K562 (cell line): Measurements from ENCODE around the gene VPREB1. TPM values are rescaled to one million over a fixed set of nuclear protein-coding genes. Genes with fewer than 3 reads are reported as not detected.
"Not testable (repeated sequence)": the region's sequence is repeated elsewhere in the genome, so short reads cannot be mapped to it uniquely, and the experiment has no call there.

ENCODE experiments used
- ATAC-seq: fragments of 200-7000 bp; cut with Tn5 transposase; 3 replicates; pipeline ENCODE4 v1.9.1; 2020; ENCODE audit warnings: moderate library complexity
- BruUV-seq: library from RNA; stranded (reverse); fragments of 400-500 nt; replicated peaks from 2 replicates; lab custom pipeline; 2021; lab: Mats Ljungman, UMichigan
- CTCF ChIA-PET: fragments of 300-600 bp; formaldehyde crosslinking; extraction: SDS; loops from one replicate; lab custom pipeline; 2021; ENCODE audit warnings: low intra/inter-chr PET ratio; lab: Yijun Ruan, JAX
- POLR2A ChIA-PET: fragments of 300-600, 350-650 bp; sonication (Branson Sonifier 250); formaldehyde crosslinking; extraction: SDS; loops from one replicate; lab custom pipeline; 2021; ENCODE audit warnings: antibody characterized with exemption, inconsistent platforms; lab: Yijun Ruan, JAX
- DNase-seq, 4 experiments: peaks; one replicate each; pipeline versions ENCODE4 v3.0.0 to v3.0.0-alpha.2; 2011 to 2018; ENCODE audit warnings: low spot score in 3 of 4, mixed read lengths in 3 of 4; ENCODE audit errors: extremely low read depth in 1 of 4
- FAIRE-seq: peaks from 2 replicates; lab custom pipeline; 2011; peaks lifted over from hg19 to GRCh38; lab: Jason Lieb, UNC
- H2AFZ ChIP-seq: 2 replicates; pipeline ENCODE4 v1.6.0; 2011; ENCODE audit warnings: low read depth, low read length, control low read depth, inconsistent platforms
- H3K27ac ChIP-seq: fragments of 200-600 bp; 3 replicates; pipeline ENCODE4 v1.8.0; 2011; ENCODE audit warnings: low read depth, mild to moderate bottlenecking, control low read depth, inconsistent platforms, low read length, moderate library complexity, mixed read lengths; ENCODE audit errors: extremely low read depth
- H3K27me3 ChIP-seq, 2 experiments: fragments of 300-600 bp in 1 of 2; 2 replicates in 1 of 2; 3 replicates in 1 of 2; pipeline versions ENCODE4 v1.6.0 to v1.8.0; 2011; ENCODE audit warnings: inconsistent platforms in 2 of 2, low read length in 2 of 2, mild to moderate bottlenecking in 1 of 2, mixed read lengths in 1 of 2, moderate library complexity in 1 of 2; ENCODE audit not compliant: control insufficient read depth in 2 of 2, insufficient read depth in 2 of 2
- H3K36me3 ChIP-seq: fragments of 300-600 bp; 3 replicates; pipeline ENCODE4 v1.8.0; 2011; ENCODE audit warnings: mild to moderate bottlenecking, low read length, inconsistent platforms; ENCODE audit not compliant: control insufficient read depth, insufficient read depth
- H3K4me1 ChIP-seq, 2 experiments: fragments of 200-600 bp in 1 of 2; replicated peaks in 1 of 2; 2 replicates in 1 of 2; 3 replicates in 1 of 2; pipeline versions ENCODE4 v1.5.1 to v1.8.0; 2011; ENCODE audit warnings: inconsistent platforms in 2 of 2, low read length in 2 of 2, mild to moderate bottlenecking in 1 of 2, mixed read lengths in 1 of 2, moderate library complexity in 1 of 2; ENCODE audit not compliant: control insufficient read depth in 2 of 2, insufficient read depth in 2 of 2
- H3K4me2 ChIP-seq: 2 replicates; pipeline ENCODE4 v1.6.1; 2011; ENCODE audit warnings: low read length, control low read depth, inconsistent platforms, mixed read lengths; ENCODE audit not compliant: insufficient read depth
- H3K4me3 ChIP-seq: fragments of 200-600 bp; sonication (generic), shearing (Covaris generic); 2 replicates; pipeline ENCODE4 v1.5.1; 2016; ENCODE audit warnings: control low read depth, inconsistent platforms
- H3K79me2 ChIP-seq: fragments of 200-600 bp; 3 replicates; pipeline ENCODE4 v1.8.0; 2011; ENCODE audit warnings: low read length, inconsistent platforms; ENCODE audit not compliant: control insufficient read depth, insufficient read depth
- H3K9ac ChIP-seq, 2 experiments: 2 replicates each; pipeline versions ENCODE4 v1.6.0 to v1.6.1; 2011; ENCODE audit warnings: low read depth in 2 of 2, low read length in 2 of 2, control low read depth in 1 of 2, inconsistent platforms in 1 of 2, mild to moderate bottlenecking in 1 of 2, mixed read lengths in 1 of 2; ENCODE audit not compliant: insufficient read depth in 1 of 2
- H3K9me1 ChIP-seq: one replicate; pipeline ENCODE4 v1.6.0; 2011; ENCODE audit warnings: inconsistent platforms, mild to moderate bottlenecking, low read length, moderate library complexity; ENCODE audit not compliant: control insufficient read depth, insufficient read depth
- H3K9me3 ChIP-seq: replicated peaks from 2 replicates; pipeline ENCODE4 v1.5.1; 2011; ENCODE audit warnings: low read depth, low read length, inconsistent platforms; ENCODE audit not compliant: control insufficient read depth, insufficient read depth
- H4K20me1 ChIP-seq: replicated peaks from 2 replicates; pipeline ENCODE4 v1.6.1; 2011; ENCODE audit warnings: low read length, inconsistent platforms, mixed read lengths; ENCODE audit not compliant: control insufficient read depth, insufficient read depth
- ZBTB11 ChIP-seq, 3 experiments: fragments of 200-800 bp in 1 of 3; fragments of 250-450 bp in 1 of 3; fragments of 450-650 bp in 1 of 3; sonication (Bioruptor Pico) in 1 of 3; sonication (Bioruptor generic) in 1 of 3; formaldehyde crosslinking in 1 of 3; IDR thresholded peaks; 2 replicates each; pipeline versions ENCODE4 v1.6.1 to v1.8.0; 2016 to 2022; ENCODE audit warnings: mild to moderate bottlenecking in 2 of 3, missing genetic modification characterization in 2 of 3, missing compliant biosample characterization in 1 of 3, moderate library complexity in 1 of 3
- WGBS: fragments of 100-300 bp; shearing (Covaris generic); methylation state at CpG from one replicate; pipeline ENCODE4 v1.1.6; 2016; ENCODE audit warnings: low coverage, mixed read lengths; ENCODE audit not compliant: insufficient coverage; ENCODE audit errors: missing lambda C conversion rate; 5-methylcytosine and 5-hydroxymethylcytosine counted together
- in situ Hi-C: fragments of 300-500 bp; cut with MboI; formaldehyde crosslinking; loops from 4 replicates; pipeline ENCODE4 v1.15.0; 2018; ENCODE audit warnings: inconsistent platforms, mixed read lengths
- intact Hi-C: fragments of 100-400 bp; cut with micrococcal nuclease; formaldehyde crosslinking; loops from 2 replicates; pipeline ENCODE4 v1.14.2; 2022
- polyA plus RNA-seq, 8 experiments: library from polyadenylated mRNA; depleted of rRNA in 4 of 8; stranded (reverse) in 5 of 8; unstranded in 3 of 8; fragments of >200 nt; fragmentation: Nextera tagmentation in 2 of 8; fragmentation: Illumina TruSeq in 1 of 8; extraction: Ambion mirVana in 2 of 8; extraction: Trizol in 1 of 8; gene quantifications; 2 replicates each; pipeline versions ENCODE4 v1.2.1 to v1.2.3, GENCODE V29; 2011 to 2014; ENCODE audit warnings: inconsistent platforms in 1 of 8, missing spikeins in 1 of 8
- total RNA-seq, 7 experiments: library from RNA; depleted of rRNA in 6 of 7; stranded (reverse); fragments of >200 nt in 6 of 7; fragmentation: Illumina TruSeq in 2 of 7; extraction: Trizol in 2 of 7; gene quantifications; 2 replicates each; pipeline versions ENCODE4 v1.2.1 to v1.2.3, GENCODE V29; 2011 to 2021; ENCODE audit warnings: low replicate concordance in 1 of 7

VPREB1 gene
- total and polyA plus RNA-seq, 9 of the 15 experiments (the other 6 are each of a cell fraction or from before 2014, with no cell fraction given) = not detected

GRCh38 chr22:22291129-22291806, 46.7 kb downstream of the VPREB1 start:
- H3K9me1 ChIP-seq, H3K4me3 ChIP-seq, H3K27ac ChIP-seq, DNase-seq, H3K27me3 ChIP-seq, CTCF ChIA-PET, ATAC-seq, H3K9me3 ChIP-seq, H3K36me3 ChIP-seq, POLR2A ChIA-PET, in situ Hi-C loops, intact Hi-C loops, H3K4me2 ChIP-seq, H3K4me1 ChIP-seq, H2AFZ ChIP-seq, BruUV-seq, H4K20me1 ChIP-seq, FAIRE-seq, H3K79me2 ChIP-seq: not testable (repeated sequence)
- TF ChIP-seq ZBTB11 (CRISPR knock-in tag; IDR thresholded peaks at IDR 0.05) = 0 out of 6 replicates have a peak, but pooled peaks of 1 of the 3 experiments have one; percentile 11
- 77% methylated on average over 3 of the region's 3 CpGs for WGBS
- peak overlapping the region in 1 of 2 experiments; percentile 17; a peak in 1 of 4 replicates for H3K9ac ChIP-seq

GRCh38 chr22:22292656-22293055, 48.1 kb downstream of the VPREB1 start:
- peak in 1 of 4 experiments; percentile 1 for DNase-seq
- H2AFZ ChIP-seq, intact Hi-C loops, H3K9me1 ChIP-seq, H3K36me3 ChIP-seq, H4K20me1 ChIP-seq, H3K4me2 ChIP-seq, H3K4me3 ChIP-seq, H3K9me3 ChIP-seq, ATAC-seq, CTCF ChIA-PET, FAIRE-seq, H3K79me2 ChIP-seq, H3K27me3 ChIP-seq, H3K27ac ChIP-seq, in situ Hi-C loops, BruUV-seq, POLR2A ChIA-PET: not testable (repeated sequence)
- 86% methylated on average over 3 of the region's 3 CpGs for WGBS
- Histone ChIP-seq H3K4me1 (peaks cover 0 to 15% of the 10 kb centered on the region in 2 experiments; a peak in 3 of 5 replicates), H3K9ac (0 out of 4 replicates have a peak overlapping the region, but pooled peaks of 1 of the 2 experiments have one; percentile 35)

- BruUV-seq, DNase-seq, H3K9me1 ChIP-seq, POLR2A ChIA-PET, H3K27ac ChIP-seq, H3K27me3 ChIP-seq, intact Hi-C loops, H4K20me1 ChIP-seq, H3K36me3 ChIP-seq, in situ Hi-C loops, H3K9me3 ChIP-seq, H3K9ac ChIP-seq, ATAC-seq, FAIRE-seq, H2AFZ ChIP-seq, CTCF ChIA-PET, H3K4me3 ChIP-seq, H3K4me2 ChIP-seq: not testable (repeated sequence)
- WGBS = 79% methylated on average over 7 of the region's 7 CpGs
- peaks cover 0 to 21% of the 10 kb centered on the region in 2 experiments; a peak in 3 of 5 replicates for H3K4me1 ChIP-seq
- peaks cover 11% of the 10 kb centered on the region for H3K79me2 ChIP-seq
Observed at GRCh38 chr22:22293436-22293835, 48.9 kb downstream of the VPREB1 start.
